Measurements from ENCODE around the gene NAGPA.

- TF ChIP-seq POLR2A (IDR thresholded peaks at IDR 0.05) = no peak
- TF ChIP-seq CTCF (IDR thresholded peaks at IDR 0.05) = no peak
Observed at GRCh38 chr16:5071681-5072333, 38.1 kb upstream of the NAGPA start, which contains the start of gene ALG1.

Data from lower leg skin (tissue), 3 donors.